H4 (cell line): ENCODE data around the gene CACNA1G. TPM values are rescaled to one million over a fixed set of nuclear protein-coding genes. Genes with fewer than 3 reads are reported as not detected.

Experiments
- DNase-seq: peaks from one replicate; pipeline ENCODE4 v3.0.0-alpha.2; 2015; ENCODE audit warnings: low spot score
- total RNA-seq: library from RNA; depleted of rRNA; stranded (reverse); fragments of >200 nt; shearing (Covaris generic); gene quantifications from 2 replicates; pipeline ENCODE4 v1.2.3, GENCODE V29; 2014

Gene CACNA1G
- total RNA-seq, 1 experiment from 2014 or later: 0.97 TPM

DNA sequence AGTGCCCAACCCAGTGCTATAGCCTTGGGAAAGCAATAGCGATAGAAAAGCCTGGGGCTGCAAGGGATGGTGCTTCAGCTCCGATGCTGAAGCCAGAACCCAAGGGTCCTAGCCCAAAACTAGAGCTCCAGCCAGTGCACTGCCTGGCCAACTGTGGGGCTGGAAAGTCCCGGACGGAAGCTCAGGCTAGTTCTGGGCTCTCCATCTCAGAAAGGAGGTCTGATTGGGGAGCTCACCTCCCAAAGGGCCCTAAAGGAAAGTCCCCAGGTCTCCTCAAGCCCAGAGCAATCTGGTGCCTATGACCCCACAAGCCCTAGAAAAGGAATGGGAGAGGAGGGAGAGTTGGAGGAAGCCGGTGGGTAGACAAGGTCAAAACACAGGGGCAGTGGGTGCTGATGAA lies 72.1 kb downstream of the CACNA1G start:
- no peak for DNase-seq

DNA sequence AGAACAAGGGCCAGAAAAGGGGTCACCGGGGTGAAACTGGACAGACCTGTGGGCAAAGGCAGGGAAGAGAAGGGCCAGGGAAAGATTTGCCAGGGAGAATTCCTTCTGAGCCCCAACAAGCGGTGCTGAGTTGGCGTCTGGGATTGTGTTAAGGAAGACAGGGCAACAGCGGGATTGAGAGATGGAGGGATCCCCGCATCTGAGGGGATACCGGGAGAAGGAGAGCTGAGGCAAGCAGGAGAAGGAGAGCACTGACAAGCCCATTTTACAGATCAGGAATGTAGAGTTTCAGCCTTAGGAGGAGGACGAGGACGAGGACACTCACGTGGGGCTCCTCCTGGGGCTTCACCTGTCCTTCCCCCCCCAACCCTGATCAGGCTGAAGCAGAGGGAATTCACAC lies 73.2 kb downstream of the CACNA1G start:
- no peak for DNase-seq

DNA sequence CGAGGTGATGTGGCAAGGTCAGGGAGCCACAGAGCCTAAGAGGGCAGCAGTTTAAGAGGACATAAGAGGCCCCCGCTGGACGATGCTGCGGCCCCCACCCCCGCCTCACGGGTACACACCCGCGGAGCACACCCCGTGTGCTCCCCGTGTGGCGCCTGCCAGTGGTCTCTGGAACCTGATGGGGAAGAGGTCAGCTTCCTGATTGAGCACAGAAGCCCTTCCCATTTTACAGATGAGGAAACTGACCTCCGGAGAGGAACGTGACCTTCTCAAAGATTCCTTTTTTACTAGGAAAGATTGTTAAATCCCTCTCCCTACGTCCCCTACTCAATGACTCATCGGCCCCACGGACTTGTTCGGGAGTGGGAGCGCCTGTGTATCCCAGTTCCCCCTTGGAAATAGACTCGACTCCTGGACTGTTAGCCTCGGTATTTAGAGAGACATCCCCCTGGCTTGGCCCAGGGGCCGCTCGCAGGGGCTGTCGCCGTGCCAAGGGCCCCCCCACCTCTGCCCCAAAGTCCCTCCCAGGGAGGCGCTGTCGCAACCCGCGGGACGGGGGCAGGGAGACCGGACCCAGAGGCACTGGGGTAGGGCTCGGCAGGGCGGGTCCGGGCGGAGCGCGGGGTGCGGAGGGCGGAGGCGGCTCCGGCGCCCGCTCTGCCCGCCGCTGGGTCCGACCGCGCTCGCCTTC lies 73.9 kb downstream of the CACNA1G start, which contains the start of gene ABCC3:
Gene ABCC3 (plus strand): TSS at position 658 of the 691 bp plus-strand sequence. CDS start 56 bp downstream, outside the sequence.
- peak; percentile 54 for DNase-seq

DNA sequence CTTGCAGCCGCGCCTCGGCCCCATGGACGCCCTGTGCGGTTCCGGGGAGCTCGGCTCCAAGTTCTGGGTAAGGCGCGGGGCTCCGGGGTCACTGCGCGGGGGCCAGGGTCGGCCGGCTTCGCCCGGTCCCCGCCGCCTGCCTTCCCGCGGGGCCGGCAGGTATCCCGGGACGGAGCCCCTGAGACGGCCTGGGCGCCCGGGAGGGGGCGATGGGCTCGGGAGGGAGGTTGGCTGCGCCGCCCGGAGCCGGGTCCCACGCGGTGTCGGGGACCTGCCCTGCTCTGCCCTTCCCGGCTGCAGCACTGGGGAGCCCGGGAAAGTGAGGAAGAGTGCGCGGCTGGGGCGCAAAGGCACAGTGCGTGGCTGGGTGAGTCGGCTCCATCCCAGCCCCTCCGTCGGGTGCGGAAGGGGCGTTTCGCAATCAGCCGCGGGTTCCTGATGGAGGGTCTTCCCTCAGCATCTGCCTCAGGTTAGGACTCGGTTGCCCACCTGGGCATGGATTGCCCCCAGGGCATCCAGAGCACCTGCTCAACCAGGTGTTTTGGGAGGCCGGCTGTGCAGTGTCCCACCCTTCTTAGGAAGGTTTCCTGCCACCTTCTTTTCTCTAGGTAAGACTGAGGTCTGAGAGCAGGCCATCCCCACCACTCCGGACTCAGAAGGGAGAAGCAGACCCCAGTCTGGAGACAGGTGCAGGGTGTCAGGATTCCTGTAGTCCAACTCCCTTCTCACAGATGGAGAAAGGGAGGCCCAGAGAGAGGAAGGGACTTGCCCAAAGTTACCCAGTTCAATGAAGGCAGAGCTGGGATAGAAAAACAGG lies 74.6 kb downstream of the CACNA1G start:
- no peak for DNase-seq

DNA sequence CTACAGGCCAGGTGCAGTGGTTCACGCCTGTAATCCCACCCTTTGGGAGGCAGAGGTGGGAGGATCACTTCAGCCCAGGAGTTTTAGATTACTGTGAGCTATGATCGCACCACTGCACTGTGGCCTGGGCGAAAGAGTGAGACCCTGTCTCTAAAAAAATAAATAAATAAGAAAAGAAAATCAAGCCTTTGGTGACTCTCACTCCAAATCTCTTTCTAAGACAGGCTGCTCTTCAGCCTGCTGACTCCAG lies 75.1 kb downstream of the CACNA1G start:
- DNase-seq: no peak

DNA sequence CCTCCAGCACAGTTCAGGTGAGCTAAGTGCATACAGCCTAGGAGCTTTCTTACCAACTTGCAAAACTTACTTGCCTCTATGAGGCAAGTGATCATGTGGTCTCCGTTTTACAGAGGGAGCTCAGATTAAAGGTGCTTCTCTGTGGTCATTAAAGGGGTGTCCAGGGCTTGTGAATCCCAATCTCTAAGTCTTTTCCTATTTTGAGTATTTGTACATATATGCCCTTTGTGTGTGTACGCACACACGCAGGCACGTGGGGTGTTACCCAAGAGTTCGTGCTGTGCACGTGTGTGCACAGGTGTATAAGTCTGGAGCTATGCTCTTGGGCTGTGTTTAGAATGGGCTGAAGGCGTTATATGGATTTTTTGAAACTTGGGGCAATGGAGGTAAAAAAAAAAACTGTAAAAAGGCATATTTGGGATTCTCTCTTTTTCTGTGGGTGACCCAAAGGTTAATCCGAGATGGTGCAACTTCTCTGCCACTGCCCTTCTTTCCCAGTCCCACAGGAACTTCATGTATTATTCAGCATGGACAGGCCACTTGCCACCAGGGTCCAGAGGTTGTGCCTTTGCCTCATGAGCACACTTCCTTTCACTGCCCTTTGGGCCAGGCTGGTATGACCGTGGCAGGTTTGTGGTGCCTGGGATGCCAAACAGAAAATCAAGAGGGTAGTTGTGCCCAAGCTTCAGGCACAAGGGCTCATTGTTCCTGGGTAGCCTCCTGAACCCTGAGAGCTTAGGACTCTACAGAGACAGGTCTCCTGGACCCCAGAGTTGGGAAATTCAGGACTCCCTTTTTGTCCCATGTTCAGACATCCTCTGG lies 75.7 kb downstream of the CACNA1G start:
- no peak for DNase-seq

DNA sequence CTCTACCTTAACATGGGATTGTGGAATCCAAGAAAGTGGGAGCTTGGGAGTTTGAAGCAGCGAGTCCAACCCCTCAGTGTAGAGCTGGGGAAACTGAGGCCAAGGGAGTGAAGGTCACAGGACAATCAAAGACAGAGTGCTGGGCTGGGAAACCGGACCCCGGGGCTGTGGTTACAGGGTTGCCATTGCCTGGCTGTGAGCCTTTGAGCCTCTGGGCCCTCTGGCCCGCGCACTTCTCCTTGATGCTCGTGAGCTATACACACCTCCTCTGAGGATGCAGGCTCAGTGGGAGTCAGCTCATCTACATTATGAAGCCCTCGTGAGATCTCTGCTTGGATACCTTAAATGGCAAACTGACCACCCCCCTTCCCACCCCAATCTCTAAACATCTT lies 76.3 kb downstream of the CACNA1G start:
- DNase-seq: no peak

DNA sequence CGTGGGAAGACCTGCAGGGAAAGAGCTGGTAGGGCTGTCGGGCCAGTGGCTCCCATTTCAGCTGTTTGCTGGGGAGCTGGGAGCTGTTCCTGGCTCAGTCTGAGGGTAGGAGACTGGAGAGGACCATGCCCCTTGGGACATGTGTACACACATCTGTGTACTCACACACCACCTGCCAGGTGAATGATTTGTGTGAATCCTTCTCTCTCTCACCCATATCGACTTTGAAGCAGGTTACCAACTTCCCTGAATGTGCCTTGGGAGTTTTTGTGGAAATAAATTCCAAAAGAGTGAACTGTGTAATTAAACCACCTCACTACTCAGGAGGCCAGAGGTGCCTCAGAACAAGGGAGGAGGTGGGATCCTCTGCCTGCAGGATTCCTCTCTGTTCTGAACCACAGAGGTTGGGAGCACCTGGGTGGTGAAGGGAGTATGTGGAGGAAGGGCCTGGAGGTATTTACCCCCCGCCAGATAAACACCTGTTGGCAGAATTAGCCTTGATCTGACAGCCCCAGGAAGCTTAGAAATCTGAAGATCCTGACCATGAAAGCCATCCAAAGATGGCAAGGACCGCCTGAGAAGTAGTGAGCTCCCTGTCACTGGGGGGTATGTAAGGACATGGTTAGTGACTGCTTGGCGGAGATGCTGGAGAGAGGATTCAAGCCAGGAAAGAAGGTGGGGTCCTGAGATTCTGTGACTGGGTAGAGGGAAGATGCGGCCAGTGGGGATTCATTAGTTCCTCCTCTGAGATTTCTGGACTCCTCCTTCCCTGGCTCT lies 77.5 kb downstream of the CACNA1G start:
- DNase-seq: no peak

DNA sequence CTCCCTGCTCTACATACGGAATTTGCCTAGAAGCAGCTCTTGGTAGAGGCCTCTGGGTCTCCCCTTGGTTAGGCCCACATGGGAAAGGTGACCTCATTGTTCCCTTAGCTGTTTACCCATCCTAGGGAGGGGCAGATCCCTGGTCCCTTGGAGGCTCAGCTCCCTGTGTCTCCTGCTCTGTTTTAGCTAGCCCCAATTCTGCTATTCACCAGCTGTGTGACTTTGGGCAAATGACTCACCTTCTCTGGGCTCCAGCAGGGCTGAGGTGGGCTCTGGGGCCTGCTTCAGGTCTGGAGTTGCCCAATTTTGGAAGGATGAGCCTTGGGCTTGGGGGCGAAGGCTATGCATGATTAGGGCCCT lies 78.1 kb downstream of the CACNA1G start:
- DNase-seq: peak; percentile 87

DNA sequence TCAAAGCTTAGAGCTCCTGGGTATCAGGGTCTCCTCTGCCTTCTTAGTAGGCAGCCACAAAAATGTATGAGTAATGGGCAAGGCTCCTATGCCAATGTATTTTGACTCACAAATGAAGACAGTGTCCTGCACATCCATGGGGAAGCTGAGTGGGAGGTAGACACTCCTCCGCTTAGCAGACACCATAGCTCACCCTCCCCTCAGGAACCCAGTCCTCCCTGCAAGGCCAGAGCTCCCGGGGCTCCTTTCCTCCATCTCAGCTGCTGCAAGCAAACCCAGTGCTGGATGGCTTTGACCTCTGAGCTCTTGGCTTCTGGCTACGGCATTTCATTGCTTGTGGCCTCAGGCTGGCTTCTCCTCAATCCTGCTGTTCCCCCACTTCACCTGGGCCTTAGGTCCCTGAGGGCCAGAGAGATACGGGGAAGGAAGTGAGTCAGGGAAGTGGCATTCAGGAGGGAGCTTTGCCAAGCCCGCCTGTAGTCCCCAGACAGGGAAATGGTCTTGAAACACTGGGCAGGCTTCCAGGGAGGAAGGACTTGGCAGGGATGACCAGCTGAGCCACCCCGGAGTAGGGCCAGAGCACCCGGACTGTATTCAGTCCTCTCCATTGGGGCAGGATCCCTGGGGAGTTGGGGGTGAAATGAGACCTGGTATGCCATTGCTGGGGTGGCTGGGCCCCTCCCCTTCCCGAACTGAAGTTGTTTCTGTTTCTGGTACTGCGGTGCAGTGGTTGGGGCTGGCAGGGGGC lies 78.6 kb downstream of the CACNA1G start:
- DNase-seq: peak; percentile 99

DNA sequence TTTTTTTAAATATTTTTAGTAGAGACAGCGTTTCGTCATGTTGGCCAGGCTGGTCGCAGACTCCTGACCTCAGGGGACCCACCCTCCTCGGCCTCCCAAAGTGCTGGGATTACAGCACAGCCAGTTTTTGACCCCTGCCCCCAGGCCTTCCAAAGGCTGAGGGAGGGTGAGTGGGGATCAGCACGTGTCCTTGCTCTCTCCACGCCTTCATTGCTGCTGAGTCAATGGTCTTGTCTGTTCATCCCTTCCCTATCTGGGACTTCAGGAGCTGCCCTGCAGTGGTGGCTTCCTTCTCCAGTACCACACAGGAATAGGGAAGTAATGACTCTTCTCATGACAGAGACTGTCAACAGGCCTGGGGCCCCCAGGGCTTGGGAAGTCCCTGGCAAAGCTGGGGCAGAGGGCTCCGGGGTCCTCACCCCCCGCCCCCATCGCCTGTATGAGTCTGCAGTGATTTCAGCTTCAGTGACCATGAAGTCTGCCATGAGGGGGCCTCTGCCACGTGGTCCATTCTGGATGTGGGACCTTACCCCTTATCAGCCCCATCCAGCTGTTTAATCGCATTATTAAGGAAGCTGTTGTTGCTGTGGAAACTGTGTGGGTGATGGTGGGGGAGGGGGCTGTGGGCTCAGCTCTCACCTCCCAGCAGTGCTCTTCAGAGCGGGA lies 80.3 kb downstream of the CACNA1G start:
- DNase-seq: no peak

DNA sequence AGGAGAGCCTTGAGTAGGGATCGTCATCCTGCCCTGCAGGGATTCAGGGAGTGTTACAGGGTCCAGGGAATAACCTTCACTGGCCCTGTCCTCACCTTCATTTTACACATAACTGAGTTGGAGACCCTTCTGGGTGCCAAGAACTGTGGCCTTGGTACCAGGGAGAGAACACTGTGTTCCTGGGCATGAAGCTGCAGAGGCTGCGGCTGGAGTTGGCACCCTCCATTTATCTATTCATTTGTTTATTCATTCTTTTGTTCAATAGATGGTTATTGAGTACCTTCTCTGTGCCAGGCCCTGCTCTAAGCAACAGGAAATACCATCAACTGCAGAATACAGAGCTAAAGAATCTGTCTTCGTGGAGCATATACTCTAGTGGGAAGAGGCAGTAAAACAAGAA lies 80.8 kb downstream of the CACNA1G start:
- DNase-seq: no peak

DNA sequence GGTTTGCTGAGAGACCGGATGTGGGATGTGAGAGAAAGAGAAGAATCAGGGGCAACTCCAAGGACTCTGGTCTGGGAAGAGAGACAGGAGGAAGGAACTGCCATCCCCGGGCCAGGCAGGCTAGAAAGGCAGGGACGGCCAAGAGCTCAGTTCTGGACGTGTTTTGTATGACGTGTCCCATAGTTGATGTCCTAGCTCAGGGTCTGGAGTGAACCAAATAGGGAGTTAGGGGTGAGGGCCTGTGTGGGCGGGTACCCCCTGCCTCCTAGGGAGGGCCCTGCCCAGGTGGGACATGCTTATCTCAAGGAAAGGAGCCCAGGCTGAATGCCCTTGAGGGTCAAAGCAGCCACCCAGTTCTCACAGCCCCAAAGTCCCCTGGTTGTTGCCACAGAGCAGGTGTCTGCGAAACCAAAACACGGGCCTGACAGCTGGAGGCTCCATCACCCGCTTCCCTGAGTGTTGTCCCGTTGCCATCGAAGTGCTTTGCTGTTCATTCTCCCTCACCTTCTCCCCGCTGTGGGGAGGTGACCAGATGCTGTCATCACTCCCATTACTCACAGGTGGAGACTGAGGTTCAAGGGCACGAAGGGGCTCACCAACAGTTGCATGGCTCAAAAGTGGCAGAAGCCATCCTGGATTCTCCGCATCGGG lies 81.7 kb downstream of the CACNA1G start:
- DNase-seq: no peak

DNA sequence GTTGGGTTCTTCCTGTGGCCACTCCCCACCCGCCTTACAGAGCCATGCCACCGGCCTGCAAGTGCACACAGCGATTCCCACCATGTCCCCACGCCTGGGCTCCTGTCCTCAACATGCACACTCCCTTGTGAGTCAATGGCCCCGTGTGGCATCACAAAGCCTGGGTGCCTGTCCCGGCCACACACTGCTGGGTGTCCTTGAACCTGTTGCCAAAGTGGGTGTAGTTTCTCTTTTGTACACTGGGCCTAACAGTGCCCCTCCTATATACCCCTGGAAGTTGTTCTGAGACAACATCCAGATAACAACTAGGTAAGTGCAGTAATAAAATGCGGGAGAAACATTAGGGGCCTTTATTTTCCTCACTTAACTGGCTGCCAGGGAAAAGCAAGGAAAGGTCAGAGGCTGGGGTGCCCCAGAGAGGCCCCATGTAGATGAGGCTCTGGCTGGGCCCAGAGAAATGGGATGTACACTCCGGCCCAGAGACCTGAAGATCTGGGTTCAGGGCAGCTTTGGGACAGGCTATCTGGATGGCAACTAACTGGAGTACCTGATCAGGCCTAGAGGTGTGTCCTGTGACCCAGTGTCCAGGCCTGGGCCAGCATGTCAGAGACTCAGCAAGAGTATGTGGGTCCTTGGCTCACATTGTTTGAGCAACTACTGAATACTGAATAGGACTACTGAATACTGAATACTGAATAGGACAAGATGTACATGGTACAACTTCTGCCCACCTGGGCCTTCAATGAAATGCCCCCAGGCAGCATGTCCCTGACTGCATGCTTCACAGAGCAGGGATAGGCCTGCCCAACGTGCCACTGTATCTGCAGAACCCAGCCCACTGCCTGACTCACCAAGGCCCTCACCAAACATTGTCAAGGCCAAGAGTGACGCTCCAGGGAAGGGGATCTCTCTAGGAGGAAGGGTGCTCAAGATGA lies 82.5 kb downstream of the CACNA1G start:
- no peak for DNase-seq

DNA sequence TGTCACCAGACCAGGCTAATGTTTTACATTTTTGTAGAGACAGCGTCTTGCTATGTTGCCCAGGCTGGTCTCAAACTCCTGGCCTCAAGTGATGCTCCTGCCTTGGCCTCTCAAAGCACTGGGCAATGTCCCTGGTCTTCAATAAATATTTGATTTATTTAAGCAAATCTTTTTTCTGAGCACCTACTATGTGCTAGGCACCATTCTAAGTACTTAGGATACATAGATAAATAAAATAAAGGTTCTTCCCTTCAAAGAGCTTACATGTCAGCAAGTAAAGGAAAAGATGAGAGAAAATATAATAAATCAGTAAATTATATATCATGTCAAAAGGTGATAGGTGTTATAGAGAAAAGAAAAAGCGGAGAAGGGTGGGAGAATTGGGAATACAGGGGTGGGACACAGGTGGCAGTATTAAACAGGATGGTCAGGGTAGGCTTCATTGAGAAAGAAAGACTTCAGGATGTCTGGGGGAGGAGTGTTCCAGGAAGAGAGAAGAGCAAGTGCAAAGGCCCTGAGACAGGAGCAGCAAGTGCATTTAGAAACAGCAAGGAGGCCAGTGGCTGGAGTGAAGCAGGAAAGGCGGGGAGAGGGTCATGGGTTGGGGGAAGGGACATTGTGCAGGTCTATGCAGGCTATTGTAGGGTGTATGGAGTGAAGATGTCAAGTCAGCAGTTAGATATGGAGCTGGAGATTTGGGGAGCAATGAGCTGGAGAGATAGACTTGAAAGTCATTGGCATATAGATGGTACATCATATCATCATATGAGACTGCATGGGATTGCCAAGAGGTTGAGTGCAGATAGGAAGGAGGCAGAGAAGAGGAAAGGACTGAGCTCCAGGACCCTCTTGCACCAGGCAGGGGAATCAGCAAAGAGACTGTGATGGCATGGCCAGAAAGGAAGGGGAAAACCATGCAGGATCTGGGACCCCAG lies 85.5 kb downstream of the CACNA1G start:
- DNase-seq: no peak

DNA sequence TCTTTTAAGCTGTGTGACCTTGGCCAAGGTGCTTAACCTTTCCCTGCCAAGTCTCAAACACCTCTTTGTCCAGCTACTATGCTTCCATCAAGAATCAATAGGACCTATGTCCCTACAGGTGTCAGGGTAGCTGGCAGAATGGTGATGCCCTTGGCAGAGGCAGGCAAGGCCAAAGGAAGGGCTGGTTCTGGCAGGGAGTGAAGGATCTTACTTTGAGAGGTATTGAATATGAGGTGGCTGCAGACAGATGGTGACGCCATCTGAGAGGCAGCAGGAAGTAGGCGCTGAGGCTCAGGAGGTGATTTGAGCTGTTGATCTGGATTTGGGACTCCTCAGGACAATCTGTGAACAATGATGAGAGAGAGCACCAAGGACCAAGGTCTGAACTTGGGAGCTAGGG lies 86.7 kb downstream of the CACNA1G start:
- no peak for DNase-seq

DNA sequence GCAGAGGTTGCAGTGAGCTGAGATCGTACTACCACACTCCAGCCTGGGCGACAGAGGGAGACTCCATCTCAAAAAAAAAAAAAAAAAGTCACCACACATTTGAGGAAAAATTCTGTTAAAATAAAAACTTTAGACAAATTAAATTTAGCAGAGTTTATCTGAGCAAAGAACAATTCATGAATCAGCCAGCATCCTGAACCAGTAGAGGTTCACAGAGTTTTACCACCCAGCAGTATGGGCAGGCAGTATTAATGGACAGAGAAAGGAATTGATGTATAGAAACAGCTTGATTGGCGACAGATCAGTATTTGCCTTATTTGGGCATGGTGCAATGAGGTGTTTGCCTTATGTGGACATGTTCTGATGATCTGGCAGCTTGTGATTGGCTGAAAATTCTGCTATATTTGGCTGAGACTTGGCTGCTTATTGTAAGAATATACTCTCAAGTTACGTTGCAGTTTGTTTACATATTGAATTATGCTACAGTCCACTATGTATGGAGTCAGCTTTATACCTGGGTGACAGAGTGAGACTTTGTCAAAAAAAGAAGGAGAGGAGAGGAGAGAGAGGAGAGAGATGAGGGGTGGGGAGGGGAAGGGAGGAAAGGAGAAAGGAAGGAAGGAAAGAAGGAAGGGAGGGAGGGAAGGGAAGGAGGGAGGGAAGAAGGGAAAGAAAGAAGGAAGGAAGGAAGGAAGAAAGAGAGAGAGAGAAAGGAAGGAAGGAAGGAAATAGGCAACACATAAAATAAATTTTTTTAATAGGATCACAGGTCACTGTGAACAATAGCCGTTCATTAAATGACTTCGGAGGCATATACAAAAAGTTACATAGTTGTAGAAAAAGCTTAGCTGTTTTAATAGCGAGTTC lies 88.8 kb downstream of the CACNA1G start:
- peak; percentile 55 for DNase-seq
